ENCODE results near the gene MAGI2.

The MAGI2 gene

GRCh38 chr7:78895393-78895792, 558.1 kb downstream of the MAGI2 start:
- no peak for DNase-seq

GRCh38 chr7:78879206-78879605, 574.3 kb downstream of the MAGI2 start:
- DNase-seq = no peak

- no peak for DNase-seq
Measured at GRCh38 chr7:78873117-78873516, 580.4 kb downstream of the MAGI2 start.

- DNase-seq = no peak
Measured at GRCh38 chr7:78864339-78864738, 589.1 kb downstream of the MAGI2 start.

- no peak for DNase-seq
Measured at GRCh38 chr7:78863281-78863680, 590.2 kb downstream of the MAGI2 start.

DNA sequence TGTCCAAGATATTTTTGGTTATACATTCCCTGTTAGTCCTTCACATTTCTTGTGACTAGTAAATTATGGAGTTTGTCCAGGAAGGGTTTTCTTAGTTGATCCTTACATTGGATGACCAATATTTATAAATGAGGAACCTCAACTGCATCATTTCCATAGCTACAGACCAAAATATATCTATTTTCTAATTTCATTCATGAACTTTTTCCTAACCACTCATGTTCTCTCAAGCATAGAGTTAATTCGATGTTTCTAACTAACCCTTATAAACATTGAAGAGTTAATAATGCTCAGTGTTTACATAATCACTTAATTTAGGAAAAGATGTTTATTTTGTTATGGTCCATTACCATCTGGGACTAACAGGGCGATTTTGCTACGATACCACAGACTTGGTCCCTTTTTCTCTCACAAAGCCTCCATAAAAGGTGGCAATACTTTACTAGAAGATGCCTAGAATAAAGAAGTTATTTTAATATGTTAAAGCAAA, 591.0 kb downstream of the MAGI2 start:
- no peak for DNase-seq

- no peak for DNase-seq
Measured at GRCh38 chr7:78852951-78853350, 600.5 kb downstream of the MAGI2 start.

DNA sequence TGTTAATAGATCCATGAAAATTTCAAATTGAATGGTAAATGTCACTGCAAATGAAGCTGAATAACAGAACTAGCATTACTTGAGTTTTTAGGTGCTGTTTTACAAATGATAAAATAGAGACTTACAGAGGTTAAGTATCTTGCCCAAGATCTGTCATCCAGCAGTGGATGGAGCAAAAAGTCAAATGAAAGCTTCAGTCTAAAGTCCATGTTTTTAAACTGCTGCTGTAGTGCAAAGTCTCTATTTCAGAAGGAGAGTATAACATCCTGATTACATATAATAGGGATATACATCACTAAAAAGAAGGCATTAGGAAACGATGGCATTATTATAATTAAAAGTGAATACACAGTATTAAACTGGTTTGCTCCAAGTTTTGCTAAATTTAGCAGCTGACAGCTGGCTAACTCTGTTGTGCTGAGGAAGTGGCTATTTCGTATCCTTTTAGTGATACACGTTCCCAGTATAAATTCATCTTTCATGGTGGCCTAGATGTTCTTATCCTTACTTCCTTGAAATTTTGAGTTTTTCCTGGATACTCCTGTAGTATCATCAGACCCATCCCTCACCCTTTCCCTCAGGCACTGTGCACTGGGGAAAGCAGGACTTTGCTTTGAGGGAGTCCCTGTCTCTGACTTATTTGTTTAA, 603.2 kb downstream of the MAGI2 start:
- no peak for DNase-seq

DNA sequence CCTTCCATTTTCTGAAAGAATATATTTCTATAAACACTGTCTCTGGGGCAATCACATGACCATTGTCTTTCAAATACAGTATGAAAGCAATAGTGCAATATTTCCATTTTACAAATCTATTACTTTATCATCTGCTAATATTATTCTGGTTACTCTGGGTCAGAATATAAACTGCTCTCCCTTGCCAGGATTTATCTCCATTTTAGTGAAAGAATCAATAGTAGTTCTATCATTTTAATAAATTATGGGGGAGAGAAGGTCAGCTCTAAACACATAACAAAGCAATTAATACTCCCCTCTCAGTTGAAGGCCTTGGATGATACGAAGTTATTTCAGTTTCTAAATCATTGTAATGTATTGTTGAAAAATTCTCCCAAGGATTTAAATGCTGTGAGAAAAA, 608.3 kb downstream of the MAGI2 start:
- no peak for DNase-seq

DNA sequence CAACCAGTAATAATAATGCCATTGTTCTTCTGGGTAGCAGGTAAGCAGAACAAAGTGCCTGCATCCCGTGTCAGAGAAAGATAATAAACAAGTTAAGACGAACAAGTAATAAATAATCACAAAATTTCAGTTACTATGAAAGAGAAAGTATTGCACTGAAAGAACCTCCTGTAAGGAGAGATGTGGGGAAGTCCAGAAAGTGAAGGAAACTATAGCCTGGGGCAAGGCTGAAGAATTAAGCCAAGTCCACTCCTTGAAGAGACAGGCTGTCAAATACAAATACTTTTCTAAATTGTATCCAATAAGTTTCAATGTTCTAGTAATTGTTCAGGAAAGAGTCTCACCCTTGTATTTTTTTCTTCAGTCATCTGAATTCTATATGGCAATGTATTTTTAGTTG, 611.4 kb downstream of the MAGI2 start:
- DNase-seq = no peak

DNA sequence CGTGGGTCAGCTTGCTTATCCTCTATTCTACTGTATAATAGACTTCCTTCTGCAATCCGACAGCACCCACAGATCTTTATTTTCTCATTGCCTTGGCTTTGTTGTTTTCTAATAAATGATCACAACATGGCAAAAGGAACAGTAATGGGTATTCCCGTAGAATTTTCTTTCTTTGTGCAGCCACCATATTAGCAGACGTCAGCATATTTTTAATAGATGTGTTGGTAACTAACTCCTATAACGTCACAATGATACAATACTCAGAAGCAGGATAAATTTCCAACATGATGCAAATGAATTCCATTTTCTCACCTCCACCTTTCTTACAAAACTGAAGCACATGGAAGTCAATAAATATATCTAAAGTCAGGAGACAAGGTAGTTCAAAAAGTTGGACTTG, 617.6 kb downstream of the MAGI2 start:
- DNase-seq = no peak

- DNase-seq = no peak
Measured at GRCh38 chr7:78828317-78828716, 625.1 kb downstream of the MAGI2 start.

GRCh38 chr7:78803501-78804127, 649.9 kb downstream of the MAGI2 start:
- DNase-seq = no peak

DNA sequence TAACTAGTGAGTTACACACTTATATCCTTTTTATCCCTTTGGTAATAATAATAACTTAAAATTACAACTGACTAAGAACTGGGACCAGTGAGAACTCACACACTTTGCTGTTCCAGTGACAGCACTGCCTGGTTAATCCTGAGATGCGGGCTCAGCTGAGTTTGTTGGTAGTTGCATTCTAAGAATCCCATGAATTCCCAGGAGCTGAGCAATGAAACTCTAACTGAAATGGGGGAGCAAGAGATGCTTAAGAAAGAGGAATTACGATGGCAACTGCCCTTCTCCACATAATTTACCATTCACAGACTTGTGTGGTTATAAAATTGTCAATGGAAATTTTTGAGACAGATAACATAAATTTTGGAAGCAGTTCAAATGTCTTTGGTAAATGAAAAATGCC, 659.4 kb downstream of the MAGI2 start:
- no peak for DNase-seq

DNA sequence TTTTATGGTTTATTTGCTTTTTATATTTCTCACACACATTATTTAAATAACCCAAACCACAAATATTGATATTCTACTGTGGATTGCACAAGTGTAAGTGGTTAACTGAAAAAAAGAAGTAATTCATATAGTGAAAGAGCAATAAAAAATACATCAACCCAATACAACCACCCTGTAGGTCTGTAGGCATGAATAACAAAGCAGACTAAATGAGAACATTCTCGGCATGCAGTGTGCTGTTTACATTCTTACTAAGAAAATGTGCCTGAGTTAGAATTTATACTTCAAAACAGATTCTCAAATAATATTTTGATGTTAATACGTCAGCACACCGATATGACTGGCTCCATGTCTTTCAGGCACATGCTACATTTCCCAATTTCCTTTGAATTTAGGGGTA, 660.8 kb downstream of the MAGI2 start:
- no peak for DNase-seq

GRCh38 chr7:78792006-78792405, 661.5 kb downstream of the MAGI2 start:
- DNase-seq = no peak

GRCh38 chr7:78788464-78788863, 665.0 kb downstream of the MAGI2 start:
- no peak for DNase-seq

- DNase-seq = no peak
Measured at GRCh38 chr7:78787854-78788253, 665.6 kb downstream of the MAGI2 start.

DNA sequence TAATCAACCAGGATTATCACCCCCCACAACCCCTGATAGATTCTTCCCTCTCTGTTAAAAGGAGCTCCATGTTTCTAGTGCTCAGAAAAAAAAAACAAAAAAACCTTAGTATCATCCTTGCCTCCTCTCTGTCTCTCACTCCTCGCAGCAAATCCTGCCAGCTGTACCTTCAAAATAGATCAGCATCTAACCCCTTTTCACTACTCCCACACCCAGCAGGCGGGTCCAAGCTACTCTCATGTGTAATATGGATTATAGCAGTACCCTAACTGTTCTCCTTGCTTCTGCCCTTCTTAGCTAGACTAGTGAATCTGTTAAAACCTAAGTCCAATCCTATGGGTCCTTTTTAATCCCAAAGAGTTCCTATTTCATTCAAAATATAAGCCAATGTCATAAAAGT, 667.4 kb downstream of the MAGI2 start:
- DNase-seq = no peak

DNA sequence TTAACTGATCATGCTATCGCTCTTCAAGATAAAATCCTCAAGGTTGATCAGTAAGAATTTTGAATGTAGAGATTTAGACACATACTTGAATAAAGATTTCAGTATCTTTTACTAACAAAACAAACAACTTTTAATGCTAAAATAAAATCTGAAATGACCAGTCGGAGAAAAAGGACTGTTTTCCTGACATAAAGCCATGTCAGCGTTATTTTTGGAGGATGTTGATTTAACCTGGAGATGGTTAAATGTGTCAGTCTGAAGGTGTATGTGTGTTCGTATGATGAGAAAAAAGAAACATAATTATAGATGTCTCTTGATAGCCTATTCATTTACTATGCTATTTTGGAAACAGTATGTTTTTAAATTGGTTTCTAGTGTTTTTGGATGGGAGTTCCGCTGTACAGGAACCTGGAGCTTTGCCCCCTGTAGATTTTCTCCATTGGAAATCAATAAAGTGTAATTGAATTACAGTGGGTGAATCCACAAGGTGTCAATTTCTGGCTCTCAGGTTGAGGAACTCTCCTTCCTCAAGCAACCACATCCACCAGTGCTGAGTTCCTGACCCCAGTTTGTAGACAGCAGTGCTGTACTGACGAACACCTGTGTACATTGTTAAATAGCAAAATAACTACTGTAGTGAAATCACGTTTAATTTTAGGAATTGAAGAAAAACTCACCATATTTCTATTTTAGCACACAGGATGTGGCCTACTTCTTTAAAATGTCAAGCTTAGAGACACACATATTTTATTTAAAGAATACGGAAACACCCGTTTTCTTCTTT, 670.1 kb downstream of the MAGI2 start:
- DNase-seq = no peak

DNA sequence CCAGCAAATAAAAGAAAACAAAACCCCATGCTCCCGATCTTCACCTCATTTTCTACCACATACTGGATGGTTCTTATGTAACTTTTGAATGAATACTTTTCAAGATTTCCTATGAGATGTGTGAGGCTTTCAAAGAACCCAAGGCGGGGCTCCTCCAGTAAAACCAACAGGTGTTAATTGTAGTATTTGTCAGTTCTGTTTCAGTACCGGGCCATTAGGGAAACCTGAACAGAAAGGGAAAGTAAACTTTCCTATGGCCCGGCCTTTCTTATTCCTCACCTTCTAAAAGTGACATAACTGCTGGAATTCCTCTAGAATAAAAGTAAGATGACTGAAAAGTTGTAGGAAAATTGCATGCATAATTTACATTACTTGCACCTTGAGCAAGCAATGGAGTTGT, 672.9 kb downstream of the MAGI2 start:
- no peak for DNase-seq

GRCh38 chr7:78779788-78780187, 673.7 kb downstream of the MAGI2 start:
- DNase-seq = no peak

DNA sequence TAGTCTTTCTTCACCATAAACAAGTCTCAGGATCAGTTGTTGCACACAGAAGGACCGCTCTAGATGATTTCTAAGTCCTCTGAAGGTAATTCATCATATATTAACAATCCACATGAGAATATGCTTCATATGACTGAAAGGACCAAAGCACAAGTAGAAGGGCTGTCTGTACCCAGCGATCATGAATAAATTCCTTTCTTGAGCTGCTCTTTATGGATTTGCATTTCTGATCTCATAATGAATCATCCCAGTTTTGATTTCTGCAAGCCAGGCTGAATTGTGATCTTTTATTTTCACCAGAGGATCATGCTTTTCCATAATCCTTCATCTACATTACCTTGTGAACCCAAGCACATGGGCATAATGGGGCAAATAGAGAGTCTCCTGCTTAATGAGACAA, 675.6 kb downstream of the MAGI2 start:
- no peak for DNase-seq

All from stimulated activated CD4-positive, alpha-beta T cell treated with anti-CD3 and anti-CD28 coated beads, Interleukin-15, amount 100 ng/mL, for 24 hours (primary cell).